ENCODE measurements around the gene KRTAP10-10. TPM values are rescaled to one million over a fixed set of nuclear protein-coding genes. Genes with fewer than 3 reads are reported as not detected.
"Not testable (repeated sequence)": the region's sequence is repeated elsewhere in the genome, so short reads cannot be mapped to it uniquely, and the experiment has no call there.

KRTAP10-10 gene
- total RNA-seq, 1 donor from 2014 or later: not detected

GRCh38 chr21:44609193-44609592, 28.0 kb upstream of the KRTAP10-10 start:
- ATAC-seq (ENCODE audit: low read depth): no peak
- Mint-ChIP-seq H3K4me1 (no peaks in the 10 kb centered on the region), H3K4me3 (no peak overlapping the region), H3K27ac (no peak overlapping the region), H3K27me3 (peaks cover 13% of the 10 kb centered on the region), H3K36me3 (ENCODE audit: low read depth) (no peaks in the 10 kb centered on the region), H3K9me3 (peaks cover 28% of the 10 kb centered on the region)
- no peak for TF ChIP-seq CTCF (IDR thresholded peaks at IDR 0.05)
- intact Hi-C loops (cut with micrococcal nuclease): no loop called here
- DNase-seq: no peak
- CTCF ChIA-PET: no interaction called here
- POLR2A ChIA-PET: no interaction called here

- POLR2A ChIA-PET; intact Hi-C loops (cut with micrococcal nuclease); H3K36me3 Mint-ChIP-seq (ENCODE audit: low read depth); H3K4me3 Mint-ChIP-seq; H3K27ac Mint-ChIP-seq; CTCF ChIA-PET; ATAC-seq (ENCODE audit: low read depth); DNase-seq; H3K4me1 Mint-ChIP-seq: not testable (repeated sequence)
- H3K27me3 Mint-ChIP-seq: peaks cover 11% of the 10 kb centered on the region
- H3K9me3 Mint-ChIP-seq: peaks cover 24% of the 10 kb centered on the region
Observed at GRCh38 chr21:44610157-44610843, 26.9 kb upstream of the KRTAP10-10 start.

GRCh38 chr21:44611551-44611950, 25.6 kb upstream of the KRTAP10-10 start:
- H3K4me3 Mint-ChIP-seq: no peak overlapping the region
- H3K36me3 Mint-ChIP-seq (ENCODE audit: low read depth): no peaks in the 10 kb centered on the region
- H3K4me1 Mint-ChIP-seq: no peaks in the 10 kb centered on the region
- ChIA-PET POLR2A (no interaction called here), CTCF (no interaction called here)
- H3K9me3 Mint-ChIP-seq: peaks cover 19% of the 10 kb centered on the region
- ATAC-seq (ENCODE audit: low read depth): no peak
- no peak for DNase-seq
- peaks cover 9% of the 10 kb centered on the region for H3K27me3 Mint-ChIP-seq
- no peak for TF ChIP-seq CTCF (IDR thresholded peaks at IDR 0.05)
- H3K27ac Mint-ChIP-seq: no peak overlapping the region
- intact Hi-C loops (cut with micrococcal nuclease): no loop called here

GRCh38 chr21:44612029-44612486, 25.1 kb upstream of the KRTAP10-10 start, which contains the start of gene KRTAP10-8:
Gene KRTAP10-8 (plus strand): TSS chr21:44612079. CDS start chr21:44612101, 22 bp downstream.
- ChIA-PET CTCF (no interaction called here), POLR2A (no interaction called here)
- DNase-seq: no peak
- no peak for TF ChIP-seq CTCF (IDR thresholded peaks at IDR 0.05)
- no peak within 1 kb of the TSS for H3K4me3 Mint-ChIP-seq
- ATAC-seq (ENCODE audit: low read depth): no peak
- intact Hi-C loops (cut with micrococcal nuclease): no loop called here
- peaks cover 18% of the 10 kb centered on the region for H3K9me3 Mint-ChIP-seq
- H3K4me1 Mint-ChIP-seq: no peaks in the 10 kb centered on the region
- no peak within 1 kb of the TSS for H3K27ac Mint-ChIP-seq
- H3K27me3 Mint-ChIP-seq: peaks cover 7% of the 10 kb centered on the region
- H3K36me3 Mint-ChIP-seq (ENCODE audit: low read depth): no peaks in the 10 kb centered on the region

GRCh38 chr21:44612669-44613229, 24.4 kb upstream of the KRTAP10-10 start:
- POLR2A ChIA-PET: no interaction called here
- H3K4me3 Mint-ChIP-seq: no peak overlapping the region
- CTCF ChIA-PET: no interaction called here

More at GRCh38 chr21:44612669-44613229, 24.4 kb upstream of the KRTAP10-10 start:
- Mint-ChIP-seq H3K27ac (no peak overlapping the region), H3K9me3 (peaks cover 18% of the 10 kb centered on the region), H3K27me3 (peaks cover 7% of the 10 kb centered on the region), H3K4me1 (no peaks in the 10 kb centered on the region), H3K36me3 (ENCODE audit: low read depth) (no peaks in the 10 kb centered on the region)
- DNase-seq: no peak
- no peak for ATAC-seq (ENCODE audit: low read depth)
- TF ChIP-seq CTCF (IDR thresholded peaks at IDR 0.05): no peak
- intact Hi-C loops (cut with micrococcal nuclease): no loop called here

Measured in activated B cell treated with CpG ODN at 0.5 μM for 24 hours (primary cell).